ENCODE data around the gene SART1. TPM values are rescaled to one million over a fixed set of nuclear protein-coding genes. Genes with fewer than 3 reads are reported as not detected.
"Not testable (repeated sequence)": the region's sequence is repeated elsewhere in the genome, so short reads cannot be mapped to it uniquely, and the experiment has no call there.

The SART1 gene
- total RNA-seq, 1 donor from 2014 or later, result 26.0 TPM

GRCh38 chr11:65946655-65947054 lies 14.9 kb upstream of the SART1 start:
- intact Hi-C loops (cut with DNase I), result no loop called here
- no peaks in the 10 kb centered on the region for H3K9me3 ChIP-seq
- H3K4me1 ChIP-seq, result no peaks in the 10 kb centered on the region
- no peaks in the 10 kb centered on the region for H3K27me3 ChIP-seq
- TF ChIP-seq POLR2A (IDR thresholded peaks at IDR 0.05) (no peak), POLR2AphosphoS5 (IDR thresholded peaks at IDR 0.05; ENCODE audit: insufficient read depth in 1 of 2, low read depth in 1 of 2) (no peak)
- TF ChIP-seq, protein P1, sequence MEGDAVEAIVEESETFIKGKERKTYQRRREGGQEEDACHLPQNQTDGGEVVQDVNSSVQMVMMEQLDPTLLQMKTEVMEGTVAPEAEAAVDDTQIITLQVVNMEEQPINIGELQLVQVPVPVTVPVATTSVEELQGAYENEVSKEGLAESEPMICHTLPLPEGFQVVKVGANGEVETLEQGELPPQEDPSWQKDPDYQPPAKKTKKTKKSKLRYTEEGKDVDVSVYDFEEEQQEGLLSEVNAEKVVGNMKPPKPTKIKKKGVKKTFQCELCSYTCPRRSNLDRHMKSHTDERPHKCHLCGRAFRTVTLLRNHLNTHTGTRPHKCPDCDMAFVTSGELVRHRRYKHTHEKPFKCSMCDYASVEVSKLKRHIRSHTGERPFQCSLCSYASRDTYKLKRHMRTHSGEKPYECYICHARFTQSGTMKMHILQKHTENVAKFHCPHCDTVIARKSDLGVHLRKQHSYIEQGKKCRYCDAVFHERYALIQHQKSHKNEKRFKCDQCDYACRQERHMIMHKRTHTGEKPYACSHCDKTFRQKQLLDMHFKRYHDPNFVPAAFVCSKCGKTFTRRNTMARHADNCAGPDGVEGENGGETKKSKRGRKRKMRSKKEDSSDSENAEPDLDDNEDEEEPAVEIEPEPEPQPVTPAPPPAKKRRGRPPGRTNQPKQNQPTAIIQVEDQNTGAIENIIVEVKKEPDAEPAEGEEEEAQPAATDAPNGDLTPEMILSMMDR (IDR thresholded peaks at IDR 0.05), result no peak
- no peak for DNase-seq (ENCODE audit: extremely low spot score in 2 of 2)
- no peaks in the 10 kb centered on the region for H3K36me3 ChIP-seq
- no peak overlapping the region for H3K27ac ChIP-seq
- no peak overlapping the region for H3K4me3 ChIP-seq

DNA sequence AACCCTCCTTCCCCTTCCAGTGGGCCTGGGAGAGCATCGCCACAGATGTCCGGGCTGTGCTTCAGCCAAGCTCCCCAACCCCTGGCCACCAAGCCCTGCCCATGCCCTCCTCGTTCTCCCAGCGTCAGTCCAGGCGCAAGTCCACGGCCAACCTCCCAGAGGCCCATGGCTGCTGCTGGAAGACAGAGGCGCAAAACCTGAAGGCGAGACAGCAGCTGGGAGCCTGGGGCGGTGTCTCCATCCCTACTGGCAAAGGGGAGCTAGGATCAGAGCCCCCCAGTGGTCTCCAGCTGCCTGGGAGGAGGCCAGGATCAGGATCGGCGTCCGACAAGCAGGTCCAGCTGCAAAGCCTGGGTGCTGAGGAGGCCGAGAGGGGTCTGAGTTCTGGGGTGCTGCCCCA lies 14.4 kb upstream of the SART1 start:
- Histone ChIP-seq H3K36me3 (no peaks in the 10 kb centered on the region), H3K9me3 (no peaks in the 10 kb centered on the region), H3K4me1 (no peaks in the 10 kb centered on the region), H3K4me3 (no peak overlapping the region), H3K27me3 (no peaks in the 10 kb centered on the region), H3K27ac (no peak overlapping the region)
- no peak for TF ChIP-seq POLR2AphosphoS5 (IDR thresholded peaks at IDR 0.05; ENCODE audit: insufficient read depth in 1 of 2, low read depth in 1 of 2)
- TF ChIP-seq POLR2A (IDR thresholded peaks at IDR 0.05), result no peak
- TF ChIP-seq, protein P1 (IDR thresholded peaks at IDR 0.05), result no peak
- intact Hi-C loops (cut with DNase I), result no loop called here
- no peak for DNase-seq (ENCODE audit: extremely low spot score in 2 of 2)

- Histone ChIP-seq H3K9me3 (no peaks in the 10 kb centered on the region), H3K27ac (no peak overlapping the region), H3K4me3 (no peak overlapping the region), H3K4me1 (no peaks in the 10 kb centered on the region), H3K36me3 (no peaks in the 10 kb centered on the region), H3K27me3 (no peaks in the 10 kb centered on the region)
- DNase-seq (ENCODE audit: extremely low spot score in 2 of 2), result no peak
- intact Hi-C loops (cut with DNase I), result no loop called here
- TF ChIP-seq, protein P1 (IDR thresholded peaks at IDR 0.05), result no peak
- TF ChIP-seq POLR2A (IDR thresholded peaks at IDR 0.05), result no peak
- no peak for TF ChIP-seq POLR2AphosphoS5 (IDR thresholded peaks at IDR 0.05; ENCODE audit: insufficient read depth in 1 of 2, low read depth in 1 of 2)
Observed at GRCh38 chr11:65947603-65948125, 13.9 kb upstream of the SART1 start.

- H3K9me3 ChIP-seq; H3K27me3 ChIP-seq; H3K27ac ChIP-seq; H3K4me1 ChIP-seq; H3K36me3 ChIP-seq; DNase-seq (ENCODE audit: extremely low spot score in 2 of 2); H3K4me3 ChIP-seq; intact Hi-C loops (cut with DNase I): not testable (repeated sequence)
Observed at GRCh38 chr11:65950711-65951110, 10.8 kb upstream of the SART1 start.

DNA sequence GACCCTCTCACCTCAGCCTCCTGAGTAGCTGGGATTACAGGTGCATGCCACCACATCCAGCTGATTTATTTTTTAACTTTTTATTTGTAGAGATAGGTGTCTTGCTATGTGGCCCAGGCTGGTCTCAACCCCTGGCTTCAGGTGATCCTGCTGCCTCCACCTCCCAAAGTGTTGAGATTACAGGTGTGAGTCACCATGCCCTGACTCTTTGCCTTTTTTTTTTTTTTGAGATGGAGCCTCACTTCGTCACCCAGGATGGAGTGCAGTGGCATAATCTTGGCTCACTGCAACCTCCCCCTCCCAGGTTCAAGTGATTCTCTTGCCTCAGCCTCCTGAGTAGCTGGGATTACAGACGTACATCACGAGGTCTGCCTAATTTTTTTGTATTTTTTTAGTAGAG lies 9.9 kb upstream of the SART1 start:
- DNase-seq (ENCODE audit: extremely low spot score in 2 of 2); intact Hi-C loops (cut with DNase I); H3K4me3 ChIP-seq; H3K9me3 ChIP-seq; H3K27ac ChIP-seq; H3K36me3 ChIP-seq; H3K4me1 ChIP-seq; H3K27me3 ChIP-seq: not testable (repeated sequence)

DNA sequence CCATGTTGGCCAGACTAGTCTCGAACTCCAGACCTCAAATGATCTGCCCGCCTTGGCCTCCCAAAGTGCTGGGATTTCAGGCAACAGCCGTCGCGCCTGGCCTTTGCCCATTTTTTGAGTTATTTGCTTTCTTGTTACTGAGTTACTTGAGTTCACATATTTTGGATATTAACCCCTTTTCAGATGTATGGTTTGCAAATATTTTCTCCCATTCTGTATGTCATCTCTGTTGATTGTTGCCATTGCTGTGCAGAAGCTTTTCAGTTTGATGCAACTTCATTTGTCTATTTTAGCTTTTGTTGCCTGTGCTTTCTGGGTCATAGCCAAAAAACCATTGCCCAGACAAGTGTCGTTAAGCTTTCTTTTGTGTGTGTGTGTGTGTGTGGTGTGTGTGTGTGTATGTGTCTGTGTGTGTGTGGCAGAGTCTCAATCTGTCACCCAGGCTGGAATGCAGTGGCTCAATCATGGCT lies 9.4 kb upstream of the SART1 start:
- H3K4me3 ChIP-seq, result no peak overlapping the region
- TF ChIP-seq, protein P1 (IDR thresholded peaks at IDR 0.05), result no peak
- no peak for TF ChIP-seq POLR2AphosphoS5 (IDR thresholded peaks at IDR 0.05; ENCODE audit: insufficient read depth in 1 of 2, low read depth in 1 of 2)
- TF ChIP-seq POLR2A (IDR thresholded peaks at IDR 0.05), result no peak
- intact Hi-C loops (cut with DNase I), result no loop called here
- no peaks in the 10 kb centered on the region for H3K36me3 ChIP-seq
- H3K9me3 ChIP-seq, result no peaks in the 10 kb centered on the region
- no peak overlapping the region for H3K27ac ChIP-seq
- H3K4me1 ChIP-seq, result no peaks in the 10 kb centered on the region
- no peaks in the 10 kb centered on the region for H3K27me3 ChIP-seq
- DNase-seq (ENCODE audit: extremely low spot score in 2 of 2), result no peak
